NCI-H128 (cell line): ENCODE results near the gene CCDC30.
"Not testable (repeated sequence)": the region's sequence is repeated elsewhere in the genome, so short reads cannot be mapped to it uniquely, and the experiment has no call there.

ENCODE experiments used
- DNase-seq: peaks from one replicate; lab custom pipeline; 2025; ENCODE audit not compliant: unreplicated experiment; lab: John Stamatoyannopoulos, UW

CCDC30 gene

GRCh38 chr1:42450061-42450460 lies 13.0 kb upstream of the CCDC30 start:
- DNase-seq, result no peak

- DNase-seq, result no peak
Measured at GRCh38 chr1:42453386-42453785, 9.7 kb upstream of the CCDC30 start.

GRCh38 chr1:42454403-42454802 lies 8.7 kb upstream of the CCDC30 start:
- DNase-seq, result no peak

GRCh38 chr1:42456010-42456753 lies 6.9 kb upstream of the CCDC30 start, which contains the start of the genes PPCS and ZMYND12:
PPCS (plus strand) TSS chr1:42456543; CDS start chr1:42456566, 23 bp downstream.
ZMYND12 (minus strand) TSS chr1:42456022; CDS start chr1:42455997, 25 bp downstream.
- DNase-seq, result peak; percentile 80

- DNase-seq, result no peak
Measured at GRCh38 chr1:42456754-42457089, 6.4 kb upstream of the CCDC30 start.

- DNase-seq, result no peak
Measured at GRCh38 chr1:42461196-42461595, 1.9 kb upstream of the CCDC30 start.

- no peak for DNase-seq
Measured at GRCh38 chr1:42463921-42464320, 835 bp downstream of the CCDC30 start.

GRCh38 chr1:42466030-42466429 lies 2.9 kb downstream of the CCDC30 start:
- no peak for DNase-seq

- DNase-seq, result no peak
Measured at GRCh38 chr1:42469727-42470126, 6.6 kb downstream of the CCDC30 start.

GRCh38 chr1:42476605-42477004 lies 13.5 kb downstream of the CCDC30 start:
- no peak for DNase-seq

GRCh38 chr1:42477354-42477753 lies 14.3 kb downstream of the CCDC30 start:
- DNase-seq, result not testable (repeated sequence)

GRCh38 chr1:42477775-42478174 lies 14.7 kb downstream of the CCDC30 start:
- DNase-seq, result no peak

GRCh38 chr1:42479621-42480020 lies 16.5 kb downstream of the CCDC30 start:
- no peak for DNase-seq

- no peak for DNase-seq
Measured at GRCh38 chr1:42480921-42481320, 17.8 kb downstream of the CCDC30 start.

- no peak for DNase-seq
Measured at GRCh38 chr1:42482635-42483153, 19.6 kb downstream of the CCDC30 start.

- DNase-seq, result no peak
Measured at GRCh38 chr1:42484382-42484781, 21.3 kb downstream of the CCDC30 start.

- DNase-seq, result no peak
Measured at GRCh38 chr1:42490237-42490636, 27.2 kb downstream of the CCDC30 start.

GRCh38 chr1:42502031-42502430 lies 38.9 kb downstream of the CCDC30 start:
- DNase-seq, result not testable (repeated sequence)

- DNase-seq, result no peak
Measured at GRCh38 chr1:42504535-42505128, 41.5 kb downstream of the CCDC30 start.

GRCh38 chr1:42506576-42506975 lies 43.5 kb downstream of the CCDC30 start:
- no peak for DNase-seq

- not testable (repeated sequence) for DNase-seq
Measured at GRCh38 chr1:42511581-42512155, 48.6 kb downstream of the CCDC30 start.

- DNase-seq, result no peak
Measured at GRCh38 chr1:42518908-42519307, 55.8 kb downstream of the CCDC30 start.
